Progenitor cell of endocrine pancreas (in vitro differentiated cells): ENCODE measurements around the gene LAMA2. TPM values are rescaled to one million over a fixed set of nuclear protein-coding genes. Genes with fewer than 3 reads are reported as not detected.
"Not testable (repeated sequence)": the region's sequence is repeated elsewhere in the genome, so short reads cannot be mapped to it uniquely, and the experiment has no call there.

Experiments
- DNase-seq: peaks from one replicate; pipeline ENCODE4 v3.0.0; 2021; ENCODE audit warnings: low spot score; ENCODE audit not compliant: unreplicated experiment
- H3K27ac Mint-ChIP-seq: 2 replicates; pipeline ENCODE4 v1.8.0; 2021; ENCODE audit warnings: mild to moderate bottlenecking, moderate library complexity, mixed read lengths
- H3K27me3 Mint-ChIP-seq: 2 replicates; pipeline ENCODE4 v1.8.0; 2021; ENCODE audit warnings: mixed read lengths
- H3K36me3 Mint-ChIP-seq: 2 replicates; pipeline ENCODE4 v1.8.0; 2022; ENCODE audit warnings: mixed read lengths; ENCODE audit not compliant: insufficient read depth
- H3K4me1 Mint-ChIP-seq: 2 replicates; pipeline ENCODE4 v1.8.0; 2021; ENCODE audit warnings: low read depth, mixed read lengths
- H3K4me3 Mint-ChIP-seq: 2 replicates; pipeline ENCODE4 v1.8.0; 2021; ENCODE audit warnings: low read depth, mild to moderate bottlenecking, moderate library complexity, mixed read lengths
- H3K9me3 Mint-ChIP-seq: 2 replicates; pipeline ENCODE4 v1.8.0; 2021; ENCODE audit warnings: low read depth, mixed read lengths
- total RNA-seq: library from RNA; stranded (reverse); gene quantifications from 2 replicates; pipeline ENCODE4 v1.2.1, GENCODE V29; 2021
- TF ChIP-seq, protein P1 (sequence below): fragments of 200-600 bp; sonication (generic); IDR thresholded peaks from one replicate; pipeline ENCODE4 v1.5.0; 2021; ENCODE audit warnings: antibody characterized with exemption, mild to moderate bottlenecking; ENCODE audit not compliant: unreplicated experiment

The LAMA2 gene
- total RNA-seq, 1 donor from 2014 or later = 0.22 TPM

- no peaks in the 10 kb centered on the region for H3K36me3 Mint-ChIP-seq
- H3K4me1 Mint-ChIP-seq = no peaks in the 10 kb centered on the region
- no peak for DNase-seq
- TF ChIP-seq, protein P1, sequence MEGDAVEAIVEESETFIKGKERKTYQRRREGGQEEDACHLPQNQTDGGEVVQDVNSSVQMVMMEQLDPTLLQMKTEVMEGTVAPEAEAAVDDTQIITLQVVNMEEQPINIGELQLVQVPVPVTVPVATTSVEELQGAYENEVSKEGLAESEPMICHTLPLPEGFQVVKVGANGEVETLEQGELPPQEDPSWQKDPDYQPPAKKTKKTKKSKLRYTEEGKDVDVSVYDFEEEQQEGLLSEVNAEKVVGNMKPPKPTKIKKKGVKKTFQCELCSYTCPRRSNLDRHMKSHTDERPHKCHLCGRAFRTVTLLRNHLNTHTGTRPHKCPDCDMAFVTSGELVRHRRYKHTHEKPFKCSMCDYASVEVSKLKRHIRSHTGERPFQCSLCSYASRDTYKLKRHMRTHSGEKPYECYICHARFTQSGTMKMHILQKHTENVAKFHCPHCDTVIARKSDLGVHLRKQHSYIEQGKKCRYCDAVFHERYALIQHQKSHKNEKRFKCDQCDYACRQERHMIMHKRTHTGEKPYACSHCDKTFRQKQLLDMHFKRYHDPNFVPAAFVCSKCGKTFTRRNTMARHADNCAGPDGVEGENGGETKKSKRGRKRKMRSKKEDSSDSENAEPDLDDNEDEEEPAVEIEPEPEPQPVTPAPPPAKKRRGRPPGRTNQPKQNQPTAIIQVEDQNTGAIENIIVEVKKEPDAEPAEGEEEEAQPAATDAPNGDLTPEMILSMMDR = no peak
- H3K4me3 Mint-ChIP-seq = no peak overlapping the region
- no peaks in the 10 kb centered on the region for H3K9me3 Mint-ChIP-seq
- H3K27me3 Mint-ChIP-seq = no peaks in the 10 kb centered on the region
- H3K27ac Mint-ChIP-seq = no peak overlapping the region
These were observed 176.7 kb downstream of the LAMA2 start for GRCh38 chr6:129059650-129060049.

GRCh38 chr6:129069006-129069405 is 186.1 kb downstream of the LAMA2 start:
- Mint-ChIP-seq H3K27me3 (no peaks in the 10 kb centered on the region), H3K9me3 (peaks cover 13% of the 10 kb centered on the region), H3K36me3 (no peaks in the 10 kb centered on the region), H3K4me3 (no peak overlapping the region), H3K27ac (no peak overlapping the region), H3K4me1 (no peaks in the 10 kb centered on the region)
- no peak for DNase-seq
- TF ChIP-seq, protein P1 = no peak

GRCh38 chr6:129073051-129073450 is 190.1 kb downstream of the LAMA2 start:
- Mint-ChIP-seq H3K36me3 (no peaks in the 10 kb centered on the region), H3K9me3 (no peaks in the 10 kb centered on the region), H3K4me1 (no peaks in the 10 kb centered on the region), H3K27ac (no peak overlapping the region), H3K27me3 (no peaks in the 10 kb centered on the region), H3K4me3 (no peak overlapping the region)
- no peak for DNase-seq
- TF ChIP-seq, protein P1 = no peak

DNA sequence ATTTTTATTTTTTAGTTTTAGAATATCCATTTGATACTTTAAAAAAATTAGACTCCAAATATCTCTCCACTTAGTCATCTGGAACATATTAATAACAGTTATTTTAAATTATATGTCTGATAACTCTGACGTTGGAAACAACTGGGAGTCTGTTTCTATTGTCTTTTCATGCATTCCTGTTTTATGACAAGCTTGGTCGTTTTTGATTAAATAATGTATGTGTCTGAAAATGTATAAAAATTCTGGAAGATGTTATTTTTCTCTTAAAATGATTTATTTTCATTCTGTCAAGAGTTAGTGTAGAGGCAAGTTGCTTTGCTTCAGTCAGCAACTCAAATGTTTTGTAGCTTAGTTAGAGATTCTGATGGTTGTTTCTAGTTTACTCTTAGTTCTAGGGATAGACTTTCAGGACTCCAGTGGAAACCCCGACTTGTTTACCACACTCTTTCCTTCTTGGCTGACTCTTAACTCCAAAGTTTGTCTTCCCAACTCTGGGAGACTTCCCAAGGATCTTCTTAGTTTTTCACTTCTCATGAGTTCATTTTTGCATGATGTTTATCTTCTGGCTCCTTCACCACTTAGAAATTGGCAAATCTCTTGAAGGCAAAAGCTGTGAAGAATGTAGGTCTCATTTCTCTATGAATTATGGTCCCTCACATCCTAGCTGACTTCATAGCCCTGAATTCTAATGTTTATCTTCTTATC is 190.9 kb downstream of the LAMA2 start:
- Mint-ChIP-seq H3K27ac (no peak overlapping the region), H3K4me1 (no peaks in the 10 kb centered on the region), H3K27me3 (no peaks in the 10 kb centered on the region), H3K9me3 (no peaks in the 10 kb centered on the region), H3K36me3 (no peaks in the 10 kb centered on the region), H3K4me3 (no peak overlapping the region)
- no peak for DNase-seq
- TF ChIP-seq, protein P1 = no peak

- Mint-ChIP-seq H3K4me3 (no peak overlapping the region), H3K4me1 (no peaks in the 10 kb centered on the region), H3K27me3 (no peaks in the 10 kb centered on the region), H3K9me3 (peaks cover 3% of the 10 kb centered on the region), H3K27ac (no peak overlapping the region), H3K36me3 (no peaks in the 10 kb centered on the region)
- TF ChIP-seq, protein P1 = no peak
- no peak for DNase-seq
These were observed 201.5 kb downstream of the LAMA2 start for GRCh38 chr6:129084406-129084805.

- not testable (repeated sequence) for DNase-seq, H3K9me3 Mint-ChIP-seq, H3K27ac Mint-ChIP-seq, H3K27me3 Mint-ChIP-seq, H3K4me3 Mint-ChIP-seq, H3K36me3 Mint-ChIP-seq, H3K4me1 Mint-ChIP-seq
These were observed 205.5 kb downstream of the LAMA2 start for GRCh38 chr6:129088481-129088880.
